Measurements from ENCODE around the gene SMARCAD1.

GRCh38 chr4:94284889-94285288 lies 77.2 kb downstream of the SMARCAD1 start:
- TF ChIP-seq CTCF (IDR thresholded peaks at IDR 0.05) (no peak), EP300 (IDR thresholded peaks at IDR 0.05) (no peak), POLR2A (IDR thresholded peaks at IDR 0.05) (no peak)

Measured in stomach (tissue), 4 donors.